HG02973 (cell line): ENCODE data around the gene CHPT1.
A peak's percentile ranks its signal among the peaks of the same experiment; 100 is the strongest.
"Not testable (repeated sequence)": the region's sequence is repeated elsewhere in the genome, so short reads cannot be mapped to it uniquely, and the experiment has no call there.

Source experiments
- ATAC-seq: cut with Tn5 transposase; IDR thresholded peaks from one replicate; pipeline ENCODE4 v1.9.1; 2021; ENCODE audit warnings: moderate library complexity; ENCODE audit not compliant: unreplicated experiment

The CHPT1 gene

GRCh38 chr12:101681627-101682026 lies 15.8 kb upstream of the CHPT1 start:
- not testable (repeated sequence) for ATAC-seq

GRCh38 chr12:101685092-101685491 lies 12.3 kb upstream of the CHPT1 start:
- ATAC-seq: no peak

- no peak for ATAC-seq
Measured at GRCh38 chr12:101686176-101686575, 11.3 kb upstream of the CHPT1 start.

- no peak for ATAC-seq
Measured at GRCh38 chr12:101690544-101691098, 6.8 kb upstream of the CHPT1 start.

- no peak for ATAC-seq
Measured at GRCh38 chr12:101691503-101692096, 5.8 kb upstream of the CHPT1 start.

- no peak for ATAC-seq
Measured at GRCh38 chr12:101694297-101694848, 3.1 kb upstream of the CHPT1 start.

- ATAC-seq: no peak
Measured at GRCh38 chr12:101694986-101695385, 2.5 kb upstream of the CHPT1 start.

GRCh38 chr12:101695706-101696105 lies 1.7 kb upstream of the CHPT1 start:
- ATAC-seq: no peak

GRCh38 chr12:101696251-101697196 lies 916 bp upstream of the CHPT1 start:
- ATAC-seq: peak; percentile 9

GRCh38 chr12:101697930-101698799 lies 725 bp downstream of the CHPT1 start:
- ATAC-seq: peak; percentile 26

GRCh38 chr12:101698800-101699347 lies 1.4 kb downstream of the CHPT1 start:
- ATAC-seq: no peak

GRCh38 chr12:101700299-101700820 lies 2.9 kb downstream of the CHPT1 start:
- no peak for ATAC-seq

GRCh38 chr12:101703487-101703886 lies 6.0 kb downstream of the CHPT1 start:
- ATAC-seq: no peak

- no peak for ATAC-seq
Measured at GRCh38 chr12:101706403-101706802, 9.0 kb downstream of the CHPT1 start.

- ATAC-seq: no peak
Measured at GRCh38 chr12:101707131-101707782, 9.8 kb downstream of the CHPT1 start.

GRCh38 chr12:101710288-101710687 lies 12.8 kb downstream of the CHPT1 start:
- no peak for ATAC-seq

GRCh38 chr12:101713059-101713682 lies 15.7 kb downstream of the CHPT1 start:
- no peak for ATAC-seq

- no peak for ATAC-seq
Measured at GRCh38 chr12:101713930-101714329, 16.5 kb downstream of the CHPT1 start.

GRCh38 chr12:101714877-101715444 lies 17.5 kb downstream of the CHPT1 start:
- ATAC-seq: no peak
